Pancreas (tissue), 10 donors: Measurements from ENCODE around the gene SETBP1. TPM values are rescaled to one million over a fixed set of nuclear protein-coding genes. Genes with fewer than 3 reads are reported as not detected.

Experiments
- ATAC-seq, 4 donors: fragments of 200-7000 bp; cut with Tn5 transposase; one replicate each; pipeline versions ENCODE4 v1.8.0 to v1.9.1; 2020; ENCODE audit warnings: mild to moderate bottlenecking in 4 of 4, moderate library complexity in 4 of 4
- DNase-seq, 6 donors: peaks; one replicate each; pipeline ENCODE4 v3.0.0-alpha.2; 2020
- FAIRE-seq: peaks from 2 replicates; lab custom pipeline; 2012; peaks lifted over from hg19 to GRCh38; lab: Jason Lieb, UNC
- H3K27ac ChIP-seq, 4 donors: fragments of 200-600 bp; sonication (generic); 1 replicate in 3 of 4; 2 replicates in 1 of 4; pipeline versions ENCODE4 v1.5.0 to v1.8.0; 2020
- H3K27me3 ChIP-seq, 4 donors: fragments of 200-600 bp; one replicate each; pipeline ENCODE4 v1.8.0; 2021
- H3K36me3 ChIP-seq, 3 donors: fragments of 200-600 bp; sonication (generic) in 1 of 3; one replicate each; pipeline versions ENCODE4 v1.5.0 to v1.8.0; 2020 to 2021
- H3K4me1 ChIP-seq, 3 donors: fragments of 200-600 bp; one replicate each; pipeline ENCODE4 v1.8.0; 2021
- H3K4me3 ChIP-seq, 4 donors: fragments of 200-600 bp; sonication (generic) in 2 of 4; one replicate each; pipeline versions ENCODE4 v1.5.0 to v1.8.0; 2020 to 2021
- H3K9me3 ChIP-seq, 4 donors: fragments of 200-600 bp; one replicate each; pipeline ENCODE4 v1.8.0; 2021
- CTCF ChIP-seq, 4 donors: fragments of 200-600 bp; sonication (generic) in 3 of 4; IDR thresholded peaks; one replicate each; pipeline versions ENCODE4 v1.5.0 to v1.8.0; 2021; ENCODE audit warnings: antibody characterized with exemption in 4 of 4
- WGBS, 2 donors: extraction: QIAGEN DNeasy Blood & Tissue Kit; methylation state at CpG; one replicate each; pipeline ENCODE4 v1.1.7; 2013; 5-methylcytosine and 5-hydroxymethylcytosine counted together
- intact Hi-C, 3 donors: fragments of 100-400 bp; cut with DNase I; formaldehyde crosslinking; loops; one replicate each; pipeline versions ENCODE4 v1.11.1 to v1.14.2; 2022
- polyA plus RNA-seq, 2 donors: library from polyadenylated mRNA; stranded (reverse); fragments of 200-250 nt; gene quantifications; one replicate each; pipeline ENCODE4 v1.2.3, GENCODE V29; 2013
- total RNA-seq, 6 donors: library from RNA; stranded (reverse); fragmentation: NEBNext Ultra II Directional in 4 of 6; extraction: Animal tissue kit (Norgen Biotek cat#: 25700) in 4 of 6; gene quantifications; one replicate each; pipeline versions ENCODE4 v1.2.1 to v1.2.4, GENCODE V29; 2021 to 2023
- donor health status: healthy with polysubstance abuse.
- donor health status: DM: no; HTN: no; CAD: no; lungs with moderate emphysema.
- donor health status: DM: no; HTN: no; CAD: no.
- donor health status: control.
- donor health status: control.
- donor health status: Bipolar disorder and iron deficiency.
- donor health status: DM: yes; HTN: yes; CAD: no.
- donor health status: DM: no; HTN: no; CAD: no.
- donor health status: DM: no; HTN: no; CAD: no.
- donor health status: DM: yes; HTN: yes; CAD: no.

The SETBP1 gene
- total and polyA plus RNA-seq, 8 donors, result 3.9 to 24.0 (median 18.1) TPM

- intact Hi-C loops, result loop anchor here in 1 of 3 donors (10.0 kb wide), 1 partner anchor 547 kb away; no protein-coding TSS in a partner anchor
- Histone ChIP-seq H3K27ac (no peak overlapping the region), H3K4me1 (peaks cover under 1 to 15% (median 12%) of the 10 kb centered on the region in 3 donors), H3K4me3 (peak overlapping the region in 2 of 4 donors; percentile 53 to 80), H3K9me3 (no peaks in the 10 kb centered on the region), H3K36me3 (no peaks in the 10 kb centered on the region), H3K27me3 (no peaks in the 10 kb centered on the region)
- no peak for FAIRE-seq
- DNase-seq, result no peak
- no peak for TF ChIP-seq CTCF (IDR thresholded peaks at IDR 0.05)
- WGBS, 2 donors, result 36 to 43% methylated on average over 7 of the region's 7 CpGs
- no peak for ATAC-seq
These were observed 2.8 kb upstream of the SETBP1 start for GRCh38 chr18:44677933-44678332.

DNA sequence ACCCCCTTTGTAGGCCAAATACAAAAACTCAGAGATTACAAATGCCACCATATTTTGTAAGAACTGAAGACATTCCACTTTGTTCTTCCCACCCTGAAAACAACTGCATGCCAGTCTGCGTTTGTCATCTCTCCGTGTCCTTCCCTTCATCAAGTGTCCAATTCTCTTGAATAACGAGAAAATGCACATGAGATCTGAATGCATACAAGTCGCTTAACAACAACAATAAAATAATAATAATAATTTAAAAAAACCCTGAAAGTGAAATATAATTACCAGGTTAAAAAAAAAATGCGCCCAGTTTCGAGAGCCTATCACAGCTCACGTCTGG lies 2.0 kb upstream of the SETBP1 start:
- no peak for ATAC-seq
- TF ChIP-seq CTCF (IDR thresholded peaks at IDR 0.05), result no peak
- peak; percentile 54 for FAIRE-seq
- intact Hi-C loops, result loop anchor here in 1 of 3 donors (10.0 kb wide), 1 partner anchor 546 kb away; no protein-coding TSS in a partner anchor
- Histone ChIP-seq H3K27me3 (no peaks in the 10 kb centered on the region), H3K36me3 (no peaks in the 10 kb centered on the region), H3K4me1 (peaks cover 4 to 19% (median 16%) of the 10 kb centered on the region in 3 donors), H3K27ac (peak overlapping the region in 3 of 4 donors; percentile 81 to 100 (median 98)), H3K4me3 (peak overlapping the region in 3 of 4 donors; percentile 20 to 80 (median 53)), H3K9me3 (no peaks in the 10 kb centered on the region)
- WGBS, 2 donors, result 6 to 10% methylated on average over 7 of the region's 7 CpGs
- DNase-seq, result no peak

DNA sequence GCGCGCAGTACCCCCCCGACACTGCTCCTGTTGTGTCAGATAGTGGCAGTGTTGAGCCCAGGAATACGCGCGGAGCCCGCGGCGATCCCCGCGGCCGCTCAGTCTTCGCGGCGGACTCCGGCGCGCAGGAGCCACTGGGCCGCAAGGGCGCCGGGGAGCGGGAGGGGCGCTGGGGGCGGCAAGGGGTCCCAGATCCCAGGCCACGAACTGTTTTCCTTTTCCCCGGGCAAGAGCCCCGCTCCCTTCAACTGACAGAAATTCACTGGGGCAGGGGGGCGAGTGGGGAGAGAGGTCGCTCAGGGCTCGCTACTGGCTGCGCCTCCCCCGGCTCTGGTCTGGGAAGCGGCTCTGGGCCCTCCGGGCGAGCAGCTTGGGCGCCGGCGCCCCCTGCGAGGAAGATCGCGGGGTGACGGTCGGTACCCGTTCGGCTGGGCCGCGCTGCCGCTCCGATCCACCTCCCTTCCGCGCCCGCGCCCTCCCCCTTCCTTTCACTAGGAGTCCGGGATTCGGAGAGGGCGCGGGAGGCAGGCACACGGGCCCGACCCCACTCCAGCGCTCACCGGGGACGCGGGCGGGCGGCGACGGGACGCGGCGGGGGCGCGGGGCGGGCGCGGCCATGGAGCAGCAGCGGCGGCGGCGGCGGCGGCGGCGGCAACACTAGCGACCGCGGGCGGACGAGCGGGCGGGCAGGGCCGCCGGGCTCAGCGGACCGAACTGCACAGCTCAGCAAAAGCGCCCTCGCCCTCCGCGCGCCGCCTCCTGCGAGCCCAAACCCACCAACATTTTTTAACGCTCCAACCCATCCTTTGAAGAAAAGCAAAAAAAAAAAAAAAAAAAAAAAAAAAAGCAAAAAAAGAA lies 1.4 kb upstream of the SETBP1 start:
- Histone ChIP-seq H3K4me3 (peak overlapping the region; percentile 20 to 80 (median 54)), H3K27ac (peak overlapping the region; percentile 81 to 100 (median 94)), H3K9me3 (no peaks in the 10 kb centered on the region), H3K36me3 (no peaks in the 10 kb centered on the region), H3K4me1 (peaks cover 4 to 24% (median 20%) of the 10 kb centered on the region in 3 donors), H3K27me3 (no peaks in the 10 kb centered on the region)
- intact Hi-C loops, result loop anchor here in 1 of 3 donors (10.0 kb wide), 1 partner anchor 546 kb away; no protein-coding TSS in a partner anchor
- no peak for FAIRE-seq
- peak; percentile 86 to 91 (median 88) for DNase-seq
- WGBS, 2 donors, result 0% methylated on average over 45 to 102 of the region's 102 CpGs
- peak; percentile 10 to 43 (median 41) for TF ChIP-seq CTCF (IDR thresholded peaks at IDR 0.05)
- ATAC-seq, result peak; percentile 85 to 94 (median 91)

GRCh38 chr18:44679914-44680272 lies 795 bp upstream of the SETBP1 start:
- WGBS, 2 donors, result 0 to 1% methylated on average over 18 to 40 of the region's 41 CpGs

More at GRCh38 chr18:44679914-44680272, 795 bp upstream of the SETBP1 start:
- Histone ChIP-seq H3K4me1 (peaks cover 4 to 30% (median 20%) of the 10 kb centered on the region in 3 donors), H3K27ac (peak overlapping the region; percentile 81 to 100 (median 94)), H3K9me3 (no peaks in the 10 kb centered on the region), H3K36me3 (no peaks in the 10 kb centered on the region), H3K27me3 (no peaks in the 10 kb centered on the region), H3K4me3 (peak overlapping the region; percentile 20 to 80 (median 50))
- intact Hi-C loops, result loop anchor here in 2 of 3 donors (10.0 kb wide), 4 partner anchors 55 to 545 kb away; no protein-coding TSS in a partner anchor
- DNase-seq (peak; percentile 50 to 83 (median 60)), FAIRE-seq (no peak), ATAC-seq (no peak)
- TF ChIP-seq CTCF (IDR thresholded peaks at IDR 0.05), result no peak
